ENCODE measurements around the gene ASPM. TPM values are rescaled to one million over a fixed set of nuclear protein-coding genes. Genes with fewer than 3 reads are reported as not detected.
A peak's percentile ranks its signal among the peaks of the same experiment; 100 is the strongest.

ASPM gene
- total RNA-seq, 1 donor from 2014 or later, result 3.9 TPM

GRCh38 chr1:197149340-197149739 is 2.9 kb upstream of the ASPM start:
- no peaks in the 10 kb centered on the region for H3K36me3 ChIP-seq (ENCODE audit: insufficient read depth, low read length)
- H3K4me2 ChIP-seq (ENCODE audit: low read length), result no peak overlapping the region
- no peak overlapping the region for H2AFZ ChIP-seq (ENCODE audit: low read depth, low read length)
- H3K9me3 ChIP-seq (ENCODE audit: insufficient read depth, low read depth, low read length), result no peaks in the 10 kb centered on the region
- H3K27me3 Mint-ChIP-seq (ENCODE audit: low read depth, unreplicated experiment), result no peaks in the 10 kb centered on the region
- no peak overlapping the region for H3K4me3 ChIP-seq (ENCODE audit: insufficient read depth, low read depth, low read length)
- no peak overlapping the region for H3K4me3 Mint-ChIP-seq (ENCODE audit: unreplicated experiment)
- H3K9me3 Mint-ChIP-seq (ENCODE audit: unreplicated experiment), result no peaks in the 10 kb centered on the region
- no peak overlapping the region for H3K27ac Mint-ChIP-seq (ENCODE audit: unreplicated experiment)
- TF ChIP-seq EZH2 (IDR thresholded peaks at IDR 0.05; ENCODE audit: insufficient read depth, low read length), result no peak
- no peak for TF ChIP-seq CTCF (IDR thresholded peaks at IDR 0.05; ENCODE audit: insufficient read depth, low read depth, low read length)
- peaks cover 7% of the 10 kb centered on the region for H3K4me1 Mint-ChIP-seq (ENCODE audit: low read depth, unreplicated experiment)
- H3K9ac ChIP-seq (ENCODE audit: low read length), result no peak overlapping the region
- peaks cover 20% of the 10 kb centered on the region for H3K79me2 ChIP-seq (ENCODE audit: insufficient read depth, low read length)
- no peaks in the 10 kb centered on the region for H3K36me3 Mint-ChIP-seq (ENCODE audit: low read depth, unreplicated experiment)
- DNase-seq (ENCODE audit: low read depth) (no peak), FAIRE-seq (no peak)
- no peak overlapping the region for H3K27ac ChIP-seq (ENCODE audit: low read depth, low read length)
- H4K20me1 ChIP-seq (ENCODE audit: insufficient read depth, low read length), result no peaks in the 10 kb centered on the region
- no peaks in the 10 kb centered on the region for H3K27me3 ChIP-seq (ENCODE audit: insufficient read depth, low read length)
- no peaks in the 10 kb centered on the region for H3K4me1 ChIP-seq (ENCODE audit: insufficient read depth, low read length)

GRCh38 chr1:197145446-197146024 is 934 bp downstream of the ASPM start:
- H3K9me3 Mint-ChIP-seq (ENCODE audit: unreplicated experiment), result no peaks in the 10 kb centered on the region

More at GRCh38 chr1:197145446-197146024, 934 bp downstream of the ASPM start:
- peak overlapping the region; percentile 94 for H3K4me3 Mint-ChIP-seq (ENCODE audit: unreplicated experiment)
- Histone ChIP-seq H3K27me3 (ENCODE audit: insufficient read depth, low read length) (no peaks in the 10 kb centered on the region), H3K36me3 (ENCODE audit: insufficient read depth, low read length) (no peaks in the 10 kb centered on the region), H3K9me3 (ENCODE audit: insufficient read depth, low read depth, low read length) (no peaks in the 10 kb centered on the region), H4K20me1 (ENCODE audit: insufficient read depth, low read length) (no peaks in the 10 kb centered on the region), H3K9ac (ENCODE audit: low read length) (peak overlapping the region; percentile 87), H3K79me2 (ENCODE audit: insufficient read depth, low read length) (peaks cover 58% of the 10 kb centered on the region), H3K27ac (ENCODE audit: low read depth, low read length) (peak overlapping the region; percentile 73), H3K4me1 (ENCODE audit: insufficient read depth, low read length) (peaks cover under 1% of the 10 kb centered on the region), H2AFZ (ENCODE audit: low read depth, low read length) (peak overlapping the region; percentile 84), H3K4me2 (ENCODE audit: low read length) (peak overlapping the region; percentile 92), H3K4me3 (ENCODE audit: insufficient read depth, low read depth, low read length) (peak overlapping the region; percentile 93)
- DNase-seq (ENCODE audit: low read depth) (no peak), FAIRE-seq (no peak)
- TF ChIP-seq EZH2 (IDR thresholded peaks at IDR 0.05; ENCODE audit: insufficient read depth, low read length) (no peak), CTCF (IDR thresholded peaks at IDR 0.05; ENCODE audit: insufficient read depth, low read depth, low read length) (no peak)
- H3K27ac Mint-ChIP-seq (ENCODE audit: unreplicated experiment), result no peak overlapping the region
- H3K4me1 Mint-ChIP-seq (ENCODE audit: low read depth, unreplicated experiment), result peaks cover 7% of the 10 kb centered on the region
- no peaks in the 10 kb centered on the region for H3K36me3 Mint-ChIP-seq (ENCODE audit: low read depth, unreplicated experiment)
- no peaks in the 10 kb centered on the region for H3K27me3 Mint-ChIP-seq (ENCODE audit: low read depth, unreplicated experiment)
